Stimulated activated naive CD8-positive, alpha-beta T cell treated with anti-CD3 and anti-CD28 coated beads, Interleukin-15, Interleukin-2, amounts not matched to agents 100 U/mL and 50 U/mL, for 24 hours (primary cell): Measurements from ENCODE around the gene SAA1.
"Not testable (repeated sequence)": the region's sequence is repeated elsewhere in the genome, so short reads cannot be mapped to it uniquely, and the experiment has no call there.

Source experiments
- ATAC-seq: fragments of 150-1000 bp; cut with Tn5 transposase; one replicate; pipeline ENCODE4 v1.10.0; 2021
- DNase-seq: peaks from one replicate; pipeline ENCODE4 v3.0.0; 2021

SAA1 gene

DNA sequence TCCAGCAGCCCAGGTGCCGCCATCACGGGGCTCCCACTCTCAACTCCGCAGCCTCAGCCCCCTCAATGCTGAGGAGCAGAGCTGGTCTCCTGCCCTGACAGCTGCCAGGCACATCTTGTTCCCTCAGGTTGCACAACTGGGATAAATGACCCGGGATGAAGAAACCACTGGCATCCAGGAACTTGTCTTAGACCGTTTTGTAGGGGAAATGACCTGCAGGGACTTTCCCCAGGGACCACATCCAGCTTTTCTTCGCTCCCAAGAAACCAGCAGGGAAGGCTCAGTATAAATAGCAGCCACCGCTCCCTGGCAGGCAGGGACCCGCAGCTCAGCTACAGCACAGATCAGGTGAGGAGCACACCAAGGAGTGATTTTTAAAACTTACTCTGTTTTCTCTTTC lies at the start of gene SAA1:
TSS of gene SAA1 (plus strand) at position 316 of the 400 bp plus-strand sequence. CDS start 624 bp downstream, outside the sequence.
- DNase-seq, result no peak
- no peak for ATAC-seq

DNA sequence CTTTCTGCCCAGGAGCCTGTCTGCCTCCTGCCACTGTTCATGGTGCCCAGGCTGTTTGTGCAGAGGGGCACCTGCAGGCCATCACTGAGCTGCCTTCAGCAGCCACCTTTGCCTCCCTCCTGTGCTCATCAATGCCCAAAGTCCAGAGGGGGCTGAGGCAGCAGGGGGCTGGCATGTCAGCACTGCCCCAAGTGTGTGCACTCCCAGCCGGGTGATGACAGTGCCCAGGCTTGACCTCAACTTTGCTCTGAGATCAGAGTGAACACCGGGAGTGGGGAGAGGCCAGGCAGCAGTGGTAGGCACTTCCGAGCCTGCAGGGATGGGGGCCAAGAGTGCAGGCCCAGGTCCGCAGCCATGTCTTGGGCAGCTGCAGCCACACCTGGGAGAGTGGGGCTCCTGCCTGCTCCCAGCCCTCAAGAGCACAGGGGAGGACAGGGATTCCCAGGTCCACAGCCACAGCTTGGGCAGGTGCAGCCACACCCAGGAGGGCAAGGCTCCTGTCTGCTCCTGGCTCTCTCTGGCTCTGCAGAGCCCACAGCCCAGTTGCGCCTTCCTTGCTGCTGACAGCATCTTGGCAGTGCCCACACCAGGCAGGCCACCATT lies 44.7 kb upstream of the SAA1 start:
- DNase-seq, result no peak
- no peak for ATAC-seq

- DNase-seq (no peak), ATAC-seq (no peak)
Measured at GRCh38 chr11:18222814-18223421, 43.1 kb upstream of the SAA1 start.

- DNase-seq (no peak), ATAC-seq (no peak)
Measured at GRCh38 chr11:18223591-18224387, 42.3 kb upstream of the SAA1 start.

GRCh38 chr11:18225913-18226312 lies 40.2 kb upstream of the SAA1 start:
- ATAC-seq (no peak), DNase-seq (no peak)

GRCh38 chr11:18229501-18229900 lies 36.6 kb upstream of the SAA1 start:
- DNase-seq (no peak), ATAC-seq (no peak)

- no peak for DNase-seq
- ATAC-seq, result no peak
Measured at GRCh38 chr11:18230859-18231258, 35.2 kb upstream of the SAA1 start.

GRCh38 chr11:18233912-18234311 lies 32.2 kb upstream of the SAA1 start:
- no peak for DNase-seq
- ATAC-seq, result no peak

DNA sequence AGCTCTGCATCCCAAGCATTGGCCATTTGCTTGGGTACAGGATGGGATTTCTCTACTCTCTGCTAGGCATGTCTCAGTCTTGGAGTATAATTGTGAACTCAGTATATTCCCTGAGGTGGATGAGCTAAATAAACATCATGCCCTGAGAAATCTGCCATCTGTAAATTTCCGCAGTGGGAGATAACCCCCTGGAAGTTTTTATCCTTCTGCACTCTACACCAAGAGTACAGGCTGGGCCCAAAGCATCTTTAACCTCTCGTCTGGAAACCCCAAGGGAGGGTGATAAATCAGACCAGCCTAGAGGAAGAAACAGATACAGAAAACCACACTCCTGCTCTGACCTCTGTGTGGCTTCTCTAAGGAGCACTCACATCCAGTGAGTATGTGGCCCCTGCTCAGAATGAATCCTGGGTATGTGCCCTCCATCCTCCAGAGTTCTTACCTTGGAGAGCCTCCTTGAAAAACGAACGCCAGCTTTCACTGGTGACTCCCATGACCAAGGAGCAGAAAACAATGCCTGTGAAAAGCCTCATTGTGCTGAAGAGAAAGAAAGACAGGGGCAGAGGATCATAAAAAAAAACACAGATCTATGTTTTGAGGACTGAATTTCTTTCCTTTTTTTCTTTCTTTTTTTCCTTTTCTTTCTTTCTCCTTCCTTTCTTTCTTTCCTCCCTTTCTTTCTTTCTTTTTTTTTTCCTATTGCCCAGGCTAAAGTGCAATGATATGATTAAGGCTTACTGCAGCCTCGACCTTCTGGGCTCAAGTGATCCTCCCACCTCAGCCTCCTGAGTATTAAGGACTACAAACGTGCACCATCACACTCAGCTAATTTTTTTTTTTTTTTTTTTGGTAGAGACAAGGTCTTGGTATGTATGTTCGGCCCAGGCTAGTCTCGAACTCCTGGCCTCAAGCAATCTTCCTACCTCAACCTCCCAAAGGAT lies 30.4 kb upstream of the SAA1 start:
- no peak for DNase-seq
- no peak for ATAC-seq

- DNase-seq, result no peak
- ATAC-seq, result no peak
Measured at GRCh38 chr11:18236664-18237356, 29.3 kb upstream of the SAA1 start, which contains the start of gene SAA4. SAA4 (minus strand) TSS chr11:18236802; CDS start chr11:18235926, 876 bp downstream.

- ATAC-seq, result no peak
Measured at GRCh38 chr11:18239655-18240054, 26.4 kb upstream of the SAA1 start.

DNA sequence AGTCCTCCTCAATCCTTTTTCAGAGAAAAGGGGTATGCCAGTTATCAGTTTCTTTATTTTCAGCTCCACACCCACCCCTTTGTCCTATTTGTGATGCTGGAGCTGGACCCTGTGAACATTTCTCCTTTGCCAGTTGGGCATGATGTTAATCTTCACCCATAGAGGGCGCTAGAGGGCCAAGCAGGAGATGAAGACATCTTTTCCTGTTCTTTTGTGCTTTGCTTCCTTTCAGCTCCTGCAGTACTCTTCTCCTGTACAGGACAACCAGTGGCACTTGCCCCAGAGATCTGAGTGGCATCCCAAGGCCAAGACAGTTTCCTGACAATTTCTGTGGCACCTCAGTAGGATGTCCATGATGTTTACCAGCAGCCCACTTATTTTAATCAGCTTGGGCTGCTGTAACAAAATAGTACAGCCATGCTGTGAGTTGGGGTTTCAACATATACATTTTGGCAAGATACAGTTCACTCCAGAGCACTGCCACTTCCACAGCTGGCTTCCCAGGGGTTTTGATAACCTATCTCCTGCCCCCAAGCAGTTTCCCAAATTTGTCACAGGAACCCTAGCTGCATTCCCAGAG lies 22.2 kb upstream of the SAA1 start:
- ATAC-seq (no peak), DNase-seq (peak; percentile 67)

More at GRCh38 chr11:18239655-18240054, 26.4 kb upstream of the SAA1 start:
- no peak for DNase-seq

DNA sequence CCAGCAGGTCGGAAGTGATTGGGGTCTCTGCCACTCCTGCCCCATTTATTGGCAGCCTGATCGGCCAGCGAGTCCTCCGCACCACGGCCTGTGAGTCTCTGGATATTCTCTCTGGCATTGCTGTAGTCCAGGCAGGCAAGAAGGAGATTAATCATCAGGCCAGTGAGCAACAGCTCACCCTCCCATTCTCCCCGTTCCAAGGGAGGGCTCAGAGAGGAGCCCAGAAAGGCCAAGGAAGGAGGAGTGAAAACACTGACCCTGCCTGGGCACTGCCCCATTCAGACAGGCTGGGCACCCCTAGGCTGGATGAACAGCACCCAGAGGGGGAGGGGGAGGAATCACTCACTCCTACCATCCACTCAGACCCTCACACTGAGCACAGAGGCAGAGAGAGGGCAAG lies 20.7 kb upstream of the SAA1 start:
- ATAC-seq (no peak), DNase-seq (no peak)

DNA sequence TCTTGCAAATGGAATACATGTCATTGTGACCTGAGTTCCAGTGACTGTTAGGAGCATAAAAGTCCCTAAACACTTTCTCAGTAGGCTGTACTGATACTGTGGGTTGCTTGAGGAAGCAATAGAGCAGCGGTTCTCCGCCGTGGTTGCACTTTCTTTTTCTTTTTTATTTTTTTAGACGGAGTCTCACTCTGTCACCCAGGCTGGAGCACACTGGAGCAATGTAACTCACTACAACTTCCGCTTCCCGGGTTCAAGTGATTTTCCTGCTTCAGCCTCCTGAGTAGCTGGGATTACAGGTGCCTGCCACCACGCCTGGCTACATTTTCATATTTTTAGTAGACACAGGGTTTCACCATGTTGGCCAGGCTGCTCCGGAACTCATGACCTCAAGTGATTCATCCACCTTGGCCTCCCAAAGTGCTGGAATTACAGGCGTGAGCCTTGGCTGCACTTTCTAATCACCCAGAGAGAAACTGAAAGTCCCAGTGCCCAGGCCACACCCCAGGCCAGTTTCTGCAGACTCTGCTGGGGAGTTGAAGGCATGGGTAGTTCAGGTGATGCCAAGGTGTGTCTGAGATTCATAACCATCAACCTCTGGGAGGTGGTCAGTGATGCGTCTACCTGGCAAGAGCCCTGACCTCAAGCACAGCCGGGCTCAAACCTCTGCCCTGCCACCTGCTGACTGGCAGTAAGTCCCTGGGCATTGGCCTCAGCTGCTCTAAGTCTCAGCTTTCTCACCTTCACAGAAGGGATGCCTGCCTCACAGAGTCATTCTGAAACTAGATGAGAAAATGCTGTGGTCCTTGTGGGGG lies 19.5 kb upstream of the SAA1 start:
- peak; percentile 73 for ATAC-seq
- peak; percentile 12 for DNase-seq

- not testable (repeated sequence) for DNase-seq, ATAC-seq
Measured at GRCh38 chr11:18247191-18247581, 18.9 kb upstream of the SAA1 start.

GRCh38 chr11:18248561-18248960 lies 17.5 kb upstream of the SAA1 start, which contains the start of gene SAA2:
SAA2 (minus strand) TSS chr11:18248668; CDS start chr11:18248011, 657 bp downstream.
- DNase-seq, result no peak

GRCh38 chr11:18253233-18253632 lies 12.8 kb upstream of the SAA1 start:
- no peak for ATAC-seq
- no peak for DNase-seq

More at GRCh38 chr11:18248561-18248960, 17.5 kb upstream of the SAA1 start, which contains the start of gene SAA2:
- ATAC-seq, result no peak

GRCh38 chr11:18253778-18254338 lies 12.2 kb upstream of the SAA1 start:
- no peak for ATAC-seq

GRCh38 chr11:18254781-18255361 lies 11.2 kb upstream of the SAA1 start:
- no peak for ATAC-seq
- DNase-seq, result no peak

More at GRCh38 chr11:18253778-18254338, 12.2 kb upstream of the SAA1 start:
- DNase-seq, result no peak
